K562 (cell line): ENCODE measurements around the gene NADSYN1. TPM values are rescaled to one million over a fixed set of nuclear protein-coding genes. Genes with fewer than 3 reads are reported as not detected.

Source experiments
- ATAC-seq: fragments of 200-7000 bp; cut with Tn5 transposase; 3 replicates; pipeline ENCODE4 v1.9.1; 2020; ENCODE audit warnings: moderate library complexity
- BruUV-seq: library from RNA; stranded (reverse); fragments of 400-500 nt; replicated peaks from 2 replicates; lab custom pipeline; 2021; lab: Mats Ljungman, UMichigan
- CTCF ChIA-PET: fragments of 300-600 bp; formaldehyde crosslinking; extraction: SDS; loops from one replicate; lab custom pipeline; 2021; ENCODE audit warnings: low intra/inter-chr PET ratio; lab: Yijun Ruan, JAX
- POLR2A ChIA-PET: fragments of 300-600, 350-650 bp; sonication (Branson Sonifier 250); formaldehyde crosslinking; extraction: SDS; loops from one replicate; lab custom pipeline; 2021; ENCODE audit warnings: antibody characterized with exemption, inconsistent platforms; lab: Yijun Ruan, JAX
- DNase-seq, 4 experiments: peaks; one replicate each; pipeline versions ENCODE4 v3.0.0 to v3.0.0-alpha.2; 2011 to 2018; ENCODE audit warnings: low spot score in 3 of 4, mixed read lengths in 3 of 4; ENCODE audit errors: extremely low read depth in 1 of 4
- FAIRE-seq: peaks from 2 replicates; lab custom pipeline; 2011; peaks lifted over from hg19 to GRCh38; lab: Jason Lieb, UNC
- H2AFZ ChIP-seq: 2 replicates; pipeline ENCODE4 v1.6.0; 2011; ENCODE audit warnings: low read depth, low read length, control low read depth, inconsistent platforms
- H3K27ac ChIP-seq: fragments of 200-600 bp; 3 replicates; pipeline ENCODE4 v1.8.0; 2011; ENCODE audit warnings: low read depth, mild to moderate bottlenecking, control low read depth, inconsistent platforms, low read length, moderate library complexity, mixed read lengths; ENCODE audit errors: extremely low read depth
- H3K27me3 ChIP-seq, 2 experiments: fragments of 300-600 bp in 1 of 2; 2 replicates in 1 of 2; 3 replicates in 1 of 2; pipeline versions ENCODE4 v1.6.0 to v1.8.0; 2011; ENCODE audit warnings: inconsistent platforms in 2 of 2, low read length in 2 of 2, mild to moderate bottlenecking in 1 of 2, mixed read lengths in 1 of 2, moderate library complexity in 1 of 2; ENCODE audit not compliant: control insufficient read depth in 2 of 2, insufficient read depth in 2 of 2
- H3K36me3 ChIP-seq: fragments of 300-600 bp; 3 replicates; pipeline ENCODE4 v1.8.0; 2011; ENCODE audit warnings: mild to moderate bottlenecking, low read length, inconsistent platforms; ENCODE audit not compliant: control insufficient read depth, insufficient read depth
- H3K4me1 ChIP-seq, 2 experiments: fragments of 200-600 bp in 1 of 2; replicated peaks in 1 of 2; 2 replicates in 1 of 2; 3 replicates in 1 of 2; pipeline versions ENCODE4 v1.5.1 to v1.8.0; 2011; ENCODE audit warnings: inconsistent platforms in 2 of 2, low read length in 2 of 2, mild to moderate bottlenecking in 1 of 2, mixed read lengths in 1 of 2, moderate library complexity in 1 of 2; ENCODE audit not compliant: control insufficient read depth in 2 of 2, insufficient read depth in 2 of 2
- H3K4me2 ChIP-seq: 2 replicates; pipeline ENCODE4 v1.6.1; 2011; ENCODE audit warnings: low read length, control low read depth, inconsistent platforms, mixed read lengths; ENCODE audit not compliant: insufficient read depth
- H3K4me3 ChIP-seq: fragments of 200-600 bp; sonication (generic), shearing (Covaris generic); 2 replicates; pipeline ENCODE4 v1.5.1; 2016; ENCODE audit warnings: control low read depth, inconsistent platforms
- H3K79me2 ChIP-seq: fragments of 200-600 bp; 3 replicates; pipeline ENCODE4 v1.8.0; 2011; ENCODE audit warnings: low read length, inconsistent platforms; ENCODE audit not compliant: control insufficient read depth, insufficient read depth
- H3K9ac ChIP-seq, 2 experiments: 2 replicates each; pipeline versions ENCODE4 v1.6.0 to v1.6.1; 2011; ENCODE audit warnings: low read depth in 2 of 2, low read length in 2 of 2, control low read depth in 1 of 2, inconsistent platforms in 1 of 2, mild to moderate bottlenecking in 1 of 2, mixed read lengths in 1 of 2; ENCODE audit not compliant: insufficient read depth in 1 of 2
- H3K9me1 ChIP-seq: one replicate; pipeline ENCODE4 v1.6.0; 2011; ENCODE audit warnings: inconsistent platforms, mild to moderate bottlenecking, low read length, moderate library complexity; ENCODE audit not compliant: control insufficient read depth, insufficient read depth
- H3K9me3 ChIP-seq: replicated peaks from 2 replicates; pipeline ENCODE4 v1.5.1; 2011; ENCODE audit warnings: low read depth, low read length, inconsistent platforms; ENCODE audit not compliant: control insufficient read depth, insufficient read depth
- H4K20me1 ChIP-seq: replicated peaks from 2 replicates; pipeline ENCODE4 v1.6.1; 2011; ENCODE audit warnings: low read length, inconsistent platforms, mixed read lengths; ENCODE audit not compliant: control insufficient read depth, insufficient read depth
- ATF7 ChIP-seq: fragments of 450-650 bp; IDR thresholded peaks from 2 replicates; pipeline ENCODE4 v1.7.1; 2014; ENCODE audit warnings: mild to moderate bottlenecking, moderate library complexity
- DDX20 ChIP-seq: fragments of 450-650 bp; IDR thresholded peaks from 2 replicates; pipeline ENCODE4 v1.6.1; 2016; ENCODE audit warnings: missing genetic modification characterization, low read depth, mild to moderate bottlenecking, missing compliant biosample characterization, moderate library complexity
- E2F6 ChIP-seq, 2 experiments: IDR thresholded peaks; 2 replicates each; pipeline ENCODE4 v1.6.1; 2011; ENCODE audit warnings: borderline replicate concordance in 1 of 2, control low read depth in 1 of 2, low read depth in 1 of 2, low read length in 1 of 2, mild to moderate bottlenecking in 1 of 2, mixed read lengths in 1 of 2, moderate library complexity in 1 of 2; ENCODE audit not compliant: insufficient read depth in 1 of 2, insufficient read length in 1 of 2, poor library complexity in 1 of 2, severe bottlenecking in 1 of 2; ENCODE audit errors: extremely low read depth in 1 of 2
- ELF1 ChIP-seq: fragments of 200-800 bp; sonication (Bioruptor generic); IDR thresholded peaks from 2 replicates; pipeline ENCODE4 v1.6.1; 2016; ENCODE audit warnings: missing genetic modification characterization, missing compliant biosample characterization
- HDGF ChIP-seq: fragments of 450-650 bp; IDR thresholded peaks from 2 replicates; pipeline ENCODE4 v1.6.1; 2016
- HMG20B ChIP-seq: fragments of 250-450 bp; sonication (Bioruptor Pico); IDR thresholded peaks from 2 replicates; pipeline ENCODE4 v1.5.0; 2021; ENCODE audit warnings: mild to moderate bottlenecking
- MAFF ChIP-seq: IDR thresholded peaks from 2 replicates; pipeline ENCODE4 v1.6.1; 2012; ENCODE audit warnings: low read length, improper control_type of control experiment
- MLX ChIP-seq, 2 experiments: fragments of 450-650 bp in 1 of 2; sonication (generic) in 1 of 2; formaldehyde crosslinking; conservative IDR thresholded peaks; 2 replicates each; pipeline versions ENCODE4 v1.4.0 to v1.8.1; 2020 to 2022; ENCODE audit warnings: mild to moderate bottlenecking in 1 of 2, missing genetic modification reagents in 1 of 2
- NCOR1 ChIP-seq: fragments of 450-650 bp; IDR thresholded peaks from 2 replicates; pipeline ENCODE4 v1.6.1; 2016; ENCODE audit warnings: mild to moderate bottlenecking, moderate library complexity
- PBX2 ChIP-seq, 2 experiments: IDR thresholded peaks in 1 of 2; conservative IDR thresholded peaks in 1 of 2; 2 replicates each; pipeline ENCODE4 v1.6.1; 2016; ENCODE audit warnings: low read depth in 2 of 2, mild to moderate bottlenecking in 1 of 2, missing compliant biosample characterization in 1 of 2, missing genetic modification characterization in 1 of 2, moderate library complexity in 1 of 2
- PHB ChIP-seq: fragments of 250-450 bp; sonication (Bioruptor Pico); IDR thresholded peaks from 2 replicates; pipeline ENCODE4 v1.5.0; 2021
- POU5F1 ChIP-seq: fragments of 150-350 bp; IDR thresholded peaks from 2 replicates; pipeline ENCODE4 v1.6.1; 2014; ENCODE audit warnings: borderline replicate concordance, low read length, low read depth, mild to moderate bottlenecking; ENCODE audit not compliant: partially characterized antibody
- RAD21 ChIP-seq, 2 experiments: fragments of 250-450 bp in 1 of 2; fragments of 450-650 bp in 1 of 2; sonication (Bioruptor Pico) in 1 of 2; formaldehyde crosslinking in 1 of 2; IDR thresholded peaks in 1 of 2; conservative IDR thresholded peaks in 1 of 2; 2 replicates each; pipeline versions ENCODE4 v1.4.0 to v1.8.0; 2020 to 2022; ENCODE audit warnings: mild to moderate bottlenecking in 2 of 2, moderate library complexity in 1 of 2
- RBM15 ChIP-seq: fragments of 200-400 bp; formaldehyde crosslinking; IDR thresholded peaks from 2 replicates; pipeline ENCODE4 v1.6.1; 2018; ENCODE audit warnings: mild to moderate bottlenecking, low read length, moderate library complexity; ENCODE audit not compliant: insufficient read depth
- SMAD3 ChIP-seq: fragments of 450-650 bp; formaldehyde crosslinking; conservative IDR thresholded peaks from 2 replicates; pipeline ENCODE4 v1.4.0; 2020; ENCODE audit warnings: mild to moderate bottlenecking
- TBP ChIP-seq: optimal IDR thresholded peaks from 2 replicates; pipeline ENCODE3; 2011; ENCODE audit warnings: low read depth, low read length, improper control_type of control experiment
- TRIM24 ChIP-seq, 2 experiments: fragments of 450-650 bp; IDR thresholded peaks; 2 replicates each; pipeline ENCODE4 v1.6.1; 2016
- ZC3H8 ChIP-seq: fragments of 450-650 bp; IDR thresholded peaks from 2 replicates; pipeline ENCODE4 v1.6.1; 2017
- ZNF436 ChIP-seq: fragments of 250-450, 450-650 bp; sonication (Bioruptor Pico); formaldehyde crosslinking; IDR thresholded peaks from 2 replicates; pipeline ENCODE4 v1.7.0; 2020; ENCODE audit warnings: mild to moderate bottlenecking
- WGBS: fragments of 100-300 bp; shearing (Covaris generic); methylation state at CpG from one replicate; pipeline ENCODE4 v1.1.6; 2016; ENCODE audit warnings: low coverage, mixed read lengths; ENCODE audit not compliant: insufficient coverage; ENCODE audit errors: missing lambda C conversion rate; 5-methylcytosine and 5-hydroxymethylcytosine counted together
- in situ Hi-C: fragments of 300-500 bp; cut with MboI; formaldehyde crosslinking; loops from 4 replicates; pipeline ENCODE4 v1.15.0; 2018; ENCODE audit warnings: inconsistent platforms, mixed read lengths
- intact Hi-C: fragments of 100-400 bp; cut with micrococcal nuclease; formaldehyde crosslinking; loops from 2 replicates; pipeline ENCODE4 v1.14.2; 2022
- polyA plus RNA-seq, 8 experiments: library from polyadenylated mRNA; depleted of rRNA in 4 of 8; stranded (reverse) in 5 of 8; unstranded in 3 of 8; fragments of >200 nt; fragmentation: Nextera tagmentation in 2 of 8; fragmentation: Illumina TruSeq in 1 of 8; extraction: Ambion mirVana in 2 of 8; extraction: Trizol in 1 of 8; gene quantifications; 2 replicates each; pipeline versions ENCODE4 v1.2.1 to v1.2.3, GENCODE V29; 2011 to 2014; ENCODE audit warnings: inconsistent platforms in 1 of 8, missing spikeins in 1 of 8
- total RNA-seq, 7 experiments: library from RNA; depleted of rRNA in 6 of 7; stranded (reverse); fragments of >200 nt in 6 of 7; fragmentation: Illumina TruSeq in 2 of 7; extraction: Trizol in 2 of 7; gene quantifications; 2 replicates each; pipeline versions ENCODE4 v1.2.1 to v1.2.3, GENCODE V29; 2011 to 2021; ENCODE audit warnings: low replicate concordance in 1 of 7

The NADSYN1 gene
- total and polyA plus RNA-seq, 9 of the 15 experiments (the other 6 are each of a cell fraction or from before 2014, with no cell fraction given), result 12.7 to 57.3 (median 42.1) TPM

GRCh38 chr11:71499546-71499945, 46.5 kb downstream of the NADSYN1 start (continued):
- no peak for TF ChIP-seq SMAD3 (CRISPR knock-in tag)
- TF ChIP-seq PHB, result no peak
- no peak for TF ChIP-seq PBX2 (CRISPR knock-in tag; IDR thresholded peaks at IDR 0.05; ENCODE audit: low read depth)
- no peak for TF ChIP-seq PBX2 (tag; conservative IDR thresholded peaks at IDR 0.05; ENCODE audit: low read depth)
- TF ChIP-seq ELF1 (tag), result no peak
- TF ChIP-seq TBP, result no peak
- TF ChIP-seq MLX (CRISPR knock-in tag; conservative IDR thresholded peaks at IDR 0.05), result no peak
- TF ChIP-seq, all 486 proteins: peak for 0

- no peak overlapping the region for H3K9ac ChIP-seq
- in situ Hi-C loops (no loop called here), intact Hi-C loops (no loop called here)
- no peak overlapping the region for H3K27ac ChIP-seq
- no peak overlapping the region for H2AFZ ChIP-seq
- no peaks in the 10 kb centered on the region for H3K79me2 ChIP-seq
- H3K4me2 ChIP-seq, result no peak overlapping the region
- no peak overlapping the region for H3K4me3 ChIP-seq
- H3K36me3 ChIP-seq, result peaks cover 35% of the 10 kb centered on the region; the same call in 2 of the 3 replicates
- H3K9me1 ChIP-seq, result no peaks in the 10 kb centered on the region
- no peak for TF ChIP-seq HDGF
- TF ChIP-seq POU5F1, result no peak
- no peak for TF ChIP-seq HMG20B (CRISPR knock-in tag)
- TF ChIP-seq NCOR1, result no peak
- TF ChIP-seq E2F6 (IDR thresholded peaks at IDR 0.05; ENCODE audit: borderline replicate concordance in 1 of 2, extremely low read depth in 1 of 2, insufficient read depth in 1 of 2, insufficient read length in 1 of 2, low read depth in 1 of 2, low read length in 1 of 2, poor library complexity in 1 of 2, severe bottlenecking in 1 of 2), result no peak
- no peak for TF ChIP-seq ZC3H8
- no peak for TF ChIP-seq RBM15
- no peak for TF ChIP-seq MAFF
- no peak for TF ChIP-seq DDX20 (tag)
- no peak for TF ChIP-seq RAD21 (CRISPR knock-in tag; conservative IDR thresholded peaks at IDR 0.05 in 1 of 2, IDR thresholded peaks at IDR 0.05 in 1 of 2)
- no peak for TF ChIP-seq TRIM24 (IDR thresholded peaks at IDR 0.05)
- no peak for TF ChIP-seq ZNF436 (CRISPR knock-in tag)
- no peak for TF ChIP-seq ATF7
- no peak for DNase-seq
- ChIA-PET CTCF (no interaction called here), POLR2A (interaction anchor here (0.7 kb wide), 1 partner anchor 18 kb away, joined by 3 read pairs; no protein-coding TSS in a partner anchor)
- BruUV-seq, result no TSS peak
- no peaks in the 10 kb centered on the region for H4K20me1 ChIP-seq
- 66% methylated on average over 6 of the region's 6 CpGs for WGBS
- no peaks in the 10 kb centered on the region for H3K9me3 ChIP-seq
- ATAC-seq, result no peak
- no peaks in the 10 kb centered on the region for H3K4me1 ChIP-seq
- FAIRE-seq, result no peak
- H3K27me3 ChIP-seq, result no peaks in the 10 kb centered on the region
Measured at GRCh38 chr11:71500601-71501021, 47.6 kb downstream of the NADSYN1 start.
